Stimulated activated CD4-positive, alpha-beta T cell treated with anti-CD3 and anti-CD28 coated beads, Interleukin-2, amount 100 ng/mL, for 24 hours (primary cell): ENCODE data around the gene UGGT2.
"Not testable (repeated sequence)": the region's sequence is repeated elsewhere in the genome, so short reads cannot be mapped to it uniquely, and the experiment has no call there.

Source experiments
- DNase-seq, 2 donors: peaks; one replicate each; pipeline ENCODE4 v3.0.0-alpha.2; 2020

Gene UGGT2

GRCh38 chr13:95791084-95791722 lies 262.0 kb downstream of the UGGT2 start:
- DNase-seq = no peak

DNA sequence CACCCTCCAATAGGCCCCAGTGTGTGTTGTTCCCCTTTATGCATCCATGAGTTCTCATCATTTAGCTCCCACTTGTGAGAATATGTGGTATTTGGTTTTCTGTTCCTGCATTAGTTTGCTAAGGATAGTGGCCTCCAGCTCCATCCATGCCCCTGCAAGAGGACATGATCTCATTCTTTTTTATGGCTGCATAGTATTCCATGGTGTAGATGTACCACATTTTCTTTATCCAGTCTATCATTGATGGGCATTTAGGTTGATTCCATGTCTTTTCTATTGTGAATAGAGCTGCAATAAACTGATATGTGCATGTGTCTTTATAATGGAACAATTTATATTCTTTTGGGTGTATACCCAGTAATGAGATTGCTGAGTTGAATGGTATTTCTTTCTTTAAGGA lies 263.9 kb downstream of the UGGT2 start:
- DNase-seq = not testable (repeated sequence)

- no peak for DNase-seq
Measured at GRCh38 chr13:95788100-95788463, 265.1 kb downstream of the UGGT2 start.

- no peak for DNase-seq
Measured at GRCh38 chr13:95787356-95788099, 265.7 kb downstream of the UGGT2 start.

DNA sequence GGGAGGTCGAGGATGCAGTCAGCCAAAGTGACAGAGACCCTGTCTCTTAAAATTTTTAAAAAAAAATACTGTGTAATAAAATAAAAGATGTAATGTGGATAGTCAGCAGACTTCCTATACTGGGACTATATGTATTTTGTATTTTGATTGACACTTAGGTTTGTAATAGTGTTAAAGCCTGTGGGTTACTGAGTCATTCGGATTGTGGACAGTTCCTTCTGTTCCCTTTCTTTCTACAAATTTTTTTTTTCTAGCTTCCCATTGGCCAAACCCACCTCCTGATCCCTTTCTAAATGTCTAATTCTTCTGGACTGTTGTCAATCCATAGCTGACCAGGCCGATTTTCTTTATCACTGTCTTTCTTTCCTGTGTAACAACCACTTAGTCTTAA lies 268.3 kb downstream of the UGGT2 start:
- no peak for DNase-seq

DNA sequence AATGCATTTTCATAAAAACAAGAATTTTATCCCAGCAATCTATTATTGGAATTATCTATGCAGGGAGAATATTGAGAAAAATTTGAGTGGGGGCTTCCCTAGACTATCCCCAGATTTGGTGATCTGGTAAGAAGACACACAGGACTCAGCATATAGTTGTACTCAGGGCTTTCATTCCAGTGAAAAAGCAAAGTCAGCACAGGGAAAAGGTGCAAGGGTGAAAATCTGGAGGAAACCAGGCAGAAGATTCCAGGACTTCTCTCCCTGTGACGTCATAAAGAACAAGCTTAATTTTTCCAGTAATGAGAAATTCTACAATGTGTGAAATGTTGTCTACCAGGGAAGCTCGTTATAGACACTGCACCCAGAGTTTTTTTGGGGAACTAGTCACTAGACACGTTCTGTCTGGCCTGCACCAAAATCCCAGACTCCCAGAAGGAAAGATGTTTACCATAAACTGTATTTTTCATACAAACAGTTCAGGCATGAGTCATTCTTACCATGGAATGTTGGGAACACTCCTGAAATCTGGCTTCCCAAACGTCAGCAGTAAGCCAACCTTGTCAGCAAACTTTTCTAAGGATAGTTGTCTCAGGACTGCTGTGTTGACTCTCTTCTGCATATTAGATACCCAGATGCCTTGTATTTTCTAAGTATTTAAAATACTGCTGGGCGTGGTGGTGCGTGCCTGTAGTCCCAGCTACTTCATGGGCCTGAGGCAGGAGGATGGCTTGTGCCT lies 268.9 kb downstream of the UGGT2 start:
- no peak for DNase-seq

GRCh38 chr13:95783747-95784146 lies 269.5 kb downstream of the UGGT2 start:
- no peak for DNase-seq

- not testable (repeated sequence) for DNase-seq
Measured at GRCh38 chr13:95781940-95782339, 271.3 kb downstream of the UGGT2 start.

GRCh38 chr13:95781016-95781415 lies 272.2 kb downstream of the UGGT2 start:
- DNase-seq = no peak

DNA sequence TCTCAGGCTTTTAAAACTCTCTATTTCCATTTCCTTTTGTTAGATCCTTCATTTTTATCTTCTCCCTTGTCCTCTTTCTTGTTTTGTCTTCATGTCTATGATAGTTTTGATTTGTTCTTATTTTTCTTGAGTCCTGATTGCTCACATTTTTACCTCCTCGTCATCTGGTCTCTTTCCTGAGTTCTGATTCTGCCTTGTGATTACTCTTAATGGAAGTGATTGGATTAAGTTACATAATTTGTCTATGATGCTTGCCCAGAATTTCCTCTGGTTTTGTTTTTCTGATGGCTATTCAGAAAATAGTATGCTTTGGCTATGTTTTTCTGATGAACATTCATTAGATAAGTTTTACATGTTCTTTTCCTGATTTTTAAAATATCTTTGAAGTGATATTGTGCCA lies 273.7 kb downstream of the UGGT2 start:
- DNase-seq = no peak

GRCh38 chr13:95771905-95772304 lies 281.3 kb downstream of the UGGT2 start:
- no peak for DNase-seq

DNA sequence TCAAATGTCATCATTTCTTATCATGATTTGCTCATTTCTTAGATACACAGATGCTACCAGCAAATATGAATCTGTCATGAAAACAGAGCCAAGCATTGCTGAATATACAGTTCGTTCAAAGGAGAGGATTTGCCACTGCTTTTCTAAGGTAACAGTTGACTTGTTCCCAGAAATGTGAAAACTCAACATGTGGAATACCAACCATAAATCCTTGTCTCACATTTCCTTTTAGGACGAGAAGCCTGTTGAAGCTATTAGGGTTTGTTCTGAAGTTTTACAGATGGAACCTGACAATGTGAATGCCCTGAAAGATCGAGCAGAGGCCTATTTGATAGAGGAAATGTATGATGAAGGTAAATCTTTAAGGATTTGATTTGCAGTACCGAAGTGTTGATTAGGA lies 289.6 kb downstream of the UGGT2 start:
- DNase-seq = no peak

GRCh38 chr13:95762626-95763025 lies 290.6 kb downstream of the UGGT2 start:
- not testable (repeated sequence) for DNase-seq

GRCh38 chr13:95756072-95756471 lies 297.1 kb downstream of the UGGT2 start:
- DNase-seq = no peak

DNA sequence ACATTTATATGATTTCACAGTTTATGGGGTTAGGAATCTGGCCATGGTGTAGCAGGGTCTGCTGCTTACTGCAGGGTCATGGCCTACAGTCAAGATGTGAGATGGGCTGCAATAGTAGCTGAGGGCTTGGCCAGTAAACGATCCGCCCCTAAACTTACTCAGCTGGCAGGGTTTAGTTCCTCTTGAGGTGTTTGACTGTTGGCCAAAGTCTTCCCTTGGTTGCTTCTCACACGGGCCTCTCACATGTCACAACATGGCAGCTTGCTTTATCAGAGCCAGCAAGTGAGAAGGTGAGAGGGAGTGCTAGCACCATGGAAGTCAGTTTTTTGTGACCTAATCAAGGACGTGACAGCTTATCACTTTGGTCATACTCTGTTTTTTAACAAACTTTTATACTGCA lies 299.1 kb downstream of the UGGT2 start:
- no peak for DNase-seq

DNA sequence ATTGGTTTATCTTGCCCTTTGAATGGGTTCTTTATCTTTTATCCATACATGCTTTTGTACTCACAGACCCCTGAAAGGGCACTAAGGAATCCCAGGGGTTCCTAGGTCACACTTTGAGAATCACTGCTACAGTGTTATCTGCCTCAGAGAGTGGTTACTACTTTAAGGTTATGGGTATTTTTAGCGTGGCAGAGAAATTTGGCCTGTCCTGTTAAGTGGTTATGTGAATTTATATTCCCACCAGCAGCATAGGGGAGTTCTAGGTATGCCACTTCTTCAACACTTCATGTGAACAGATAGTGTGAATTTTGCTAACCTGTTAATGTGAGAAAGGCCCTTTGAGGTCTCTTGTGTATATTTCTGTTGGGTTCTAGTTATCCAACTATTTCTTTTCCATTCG lies 300.5 kb downstream of the UGGT2 start:
- no peak for DNase-seq
